Chondrocyte (in vitro differentiated cells): ENCODE data around the gene LONP2. TPM values are rescaled to one million over a fixed set of nuclear protein-coding genes. Genes with fewer than 3 reads are reported as not detected.

ENCODE experiments used
- DNase-seq: peaks from one replicate; pipeline ENCODE4 v3.0.0; 2021; ENCODE audit warnings: mixed read lengths, low spot score
- H3K27ac Mint-ChIP-seq: one replicate; pipeline ENCODE4 v1.8.0; 2021; ENCODE audit warnings: mild to moderate bottlenecking, moderate library complexity, mixed read lengths; ENCODE audit not compliant: unreplicated experiment
- H3K27me3 Mint-ChIP-seq: 2 replicates; pipeline ENCODE4 v1.8.0; 2021; ENCODE audit warnings: low read depth, mixed read lengths
- H3K36me3 Mint-ChIP-seq: 2 replicates; pipeline ENCODE4 v1.8.0; 2021; ENCODE audit warnings: low read depth, mixed read lengths
- H3K4me1 Mint-ChIP-seq: 2 replicates; pipeline ENCODE4 v1.8.0; 2021; ENCODE audit warnings: low read depth, mild to moderate bottlenecking, mixed read lengths
- H3K4me3 Mint-ChIP-seq: one replicate; pipeline ENCODE4 v1.8.0; 2021; ENCODE audit warnings: mild to moderate bottlenecking, moderate library complexity, mixed read lengths; ENCODE audit not compliant: unreplicated experiment
- H3K9me3 Mint-ChIP-seq: 2 replicates; pipeline ENCODE4 v1.8.0; 2021; ENCODE audit warnings: low read depth, mixed read lengths
- CTCF ChIP-seq: fragments of 200-600 bp; sonication (generic); IDR thresholded peaks from 2 replicates; pipeline ENCODE4 v1.5.0; 2021; ENCODE audit warnings: antibody characterized with exemption, mild to moderate bottlenecking, moderate library complexity
- total RNA-seq: library from RNA; stranded (reverse); gene quantifications from 3 replicates; pipeline ENCODE4 v1.2.1, GENCODE V29; 2021

LONP2 gene
- total RNA-seq, 1 donor from 2014 or later: 53.1 TPM

- Mint-ChIP-seq H3K9me3 (no peaks in the 10 kb centered on the region), H3K4me1 (peaks cover 68% of the 10 kb centered on the region), H3K27ac (peak overlapping the region; percentile 62)
Observed at GRCh38 chr16:48382131-48382530, 138.0 kb downstream of the LONP2 start.

GRCh38 chr16:48383009-48383876 is 139.1 kb downstream of the LONP2 start:
- H3K36me3 Mint-ChIP-seq: no peaks in the 10 kb centered on the region
- H3K4me1 Mint-ChIP-seq: peaks cover 73% of the 10 kb centered on the region
- no peak for DNase-seq
- peak overlapping the region; percentile 92 for H3K27ac Mint-ChIP-seq
- no peak for TF ChIP-seq CTCF
- no peaks in the 10 kb centered on the region for H3K27me3 Mint-ChIP-seq
- H3K4me3 Mint-ChIP-seq: peak overlapping the region; percentile 81
- H3K9me3 Mint-ChIP-seq: no peaks in the 10 kb centered on the region

More at GRCh38 chr16:48382131-48382530, 138.0 kb downstream of the LONP2 start:
- H3K36me3 Mint-ChIP-seq: no peaks in the 10 kb centered on the region
- H3K27me3 Mint-ChIP-seq: no peaks in the 10 kb centered on the region
- no peak for TF ChIP-seq CTCF
- H3K4me3 Mint-ChIP-seq: peak overlapping the region; percentile 41
- DNase-seq: no peak

- Mint-ChIP-seq H3K27ac (peak overlapping the region; percentile 92), H3K4me3 (peak overlapping the region; percentile 81), H3K9me3 (no peaks in the 10 kb centered on the region), H3K27me3 (no peaks in the 10 kb centered on the region), H3K36me3 (no peaks in the 10 kb centered on the region), H3K4me1 (peaks cover 67% of the 10 kb centered on the region)
- DNase-seq: no peak
- TF ChIP-seq CTCF: no peak
Observed at GRCh38 chr16:48383877-48384519, 139.9 kb downstream of the LONP2 start.

- Mint-ChIP-seq H3K27me3 (no peaks in the 10 kb centered on the region), H3K36me3 (no peaks in the 10 kb centered on the region), H3K27ac (peak overlapping the region; percentile 92), H3K4me3 (peak overlapping the region; percentile 87), H3K9me3 (no peaks in the 10 kb centered on the region), H3K4me1 (peaks cover 60% of the 10 kb centered on the region)
- no peak for DNase-seq
- no peak for TF ChIP-seq CTCF
Observed at GRCh38 chr16:48384520-48385252, 140.6 kb downstream of the LONP2 start.
